Measurements from ENCODE around the gene TFEB.

The TFEB gene

GRCh38 chr6:41757271-41757670, 21.9 kb upstream of the TFEB start:
- no peak for TF ChIP-seq GATA1 (IDR thresholded peaks at IDR 0.05; ENCODE audit: low read depth, low read length)
- no peak for TF ChIP-seq POLR2A (IDR thresholded peaks at IDR 0.05; ENCODE audit: low read length)
- DNase-seq: no peak

- no peak for TF ChIP-seq POLR2A (IDR thresholded peaks at IDR 0.05; ENCODE audit: low read length)
- no peak for DNase-seq
These were observed 20.9 kb upstream of the TFEB start for GRCh38 chr6:41756354-41756753.

GRCh38 chr6:41755895-41756294, 20.5 kb upstream of the TFEB start:
- DNase-seq: no peak
- TF ChIP-seq GATA1 (IDR thresholded peaks at IDR 0.05; ENCODE audit: low read depth, low read length) (no peak), POLR2A (IDR thresholded peaks at IDR 0.05; ENCODE audit: low read length) (no peak)

GRCh38 chr6:41750374-41750773, 15.0 kb upstream of the TFEB start:
- TF ChIP-seq POLR2A (IDR thresholded peaks at IDR 0.05; ENCODE audit: low read length) (no peak), GATA1 (IDR thresholded peaks at IDR 0.05; ENCODE audit: low read depth, low read length) (no peak)
- DNase-seq: no peak

- TF ChIP-seq GATA1 (IDR thresholded peaks at IDR 0.05; ENCODE audit: low read depth, low read length) (no peak), POLR2A (IDR thresholded peaks at IDR 0.05; ENCODE audit: low read length) (no peak)
- no peak for DNase-seq
These were observed 13.1 kb upstream of the TFEB start for GRCh38 chr6:41748542-41748941.

- no peak for DNase-seq
- TF ChIP-seq GATA1 (IDR thresholded peaks at IDR 0.05; ENCODE audit: low read depth, low read length) (no peak), POLR2A (IDR thresholded peaks at IDR 0.05; ENCODE audit: low read length) (no peak)
These were observed 12.7 kb upstream of the TFEB start for GRCh38 chr6:41748102-41748477.

- DNase-seq: no peak
- TF ChIP-seq POLR2A (IDR thresholded peaks at IDR 0.05; ENCODE audit: low read length) (no peak), GATA1 (IDR thresholded peaks at IDR 0.05; ENCODE audit: low read depth, low read length) (no peak)
These were observed 12.1 kb upstream of the TFEB start, which contains the start of gene PGC for GRCh38 chr6:41747256-41748101. Gene PGC (minus strand): TSS chr6:41747397. CDS start chr6:41747334, 63 bp downstream.

- TF ChIP-seq POLR2A (IDR thresholded peaks at IDR 0.05; ENCODE audit: low read length) (no peak), GATA1 (IDR thresholded peaks at IDR 0.05; ENCODE audit: low read depth, low read length) (no peak)
These were observed 10.7 kb upstream of the TFEB start for GRCh38 chr6:41746107-41746506.

GRCh38 chr6:41744236-41744787, 8.9 kb upstream of the TFEB start:
- TF ChIP-seq GATA1 (IDR thresholded peaks at IDR 0.05; ENCODE audit: low read depth, low read length) (no peak), POLR2A (IDR thresholded peaks at IDR 0.05; ENCODE audit: low read length) (no peak)
- no peak for DNase-seq

More at GRCh38 chr6:41746107-41746506, 10.7 kb upstream of the TFEB start:
- no peak for DNase-seq

- TF ChIP-seq GATA1 (IDR thresholded peaks at IDR 0.05; ENCODE audit: low read depth, low read length) (no peak), POLR2A (IDR thresholded peaks at IDR 0.05; ENCODE audit: low read length) (no peak)
- no peak for DNase-seq
These were observed 8.2 kb upstream of the TFEB start for GRCh38 chr6:41743406-41744235.

- TF ChIP-seq POLR2A (IDR thresholded peaks at IDR 0.05; ENCODE audit: low read length): no peak
- TF ChIP-seq GATA1 (IDR thresholded peaks at IDR 0.05; ENCODE audit: low read depth, low read length): no peak
- no peak for DNase-seq
These were observed 6.5 kb upstream of the TFEB start for GRCh38 chr6:41741625-41742490.

GRCh38 chr6:41740366-41741162, 5.2 kb upstream of the TFEB start:
- TF ChIP-seq GATA1 (IDR thresholded peaks at IDR 0.05; ENCODE audit: low read depth, low read length) (no peak), POLR2A (IDR thresholded peaks at IDR 0.05; ENCODE audit: low read length) (no peak)
- DNase-seq: no peak

GRCh38 chr6:41739041-41739440, 3.6 kb upstream of the TFEB start:
- TF ChIP-seq POLR2A (IDR thresholded peaks at IDR 0.05; ENCODE audit: low read length) (no peak), GATA1 (IDR thresholded peaks at IDR 0.05; ENCODE audit: low read depth, low read length) (no peak)
- DNase-seq: no peak

All from erythroblast (primary cell).